Thymus (tissue), 11 donors: ENCODE measurements around the gene KCNIP4. TPM values are rescaled to one million over a fixed set of nuclear protein-coding genes. Genes with fewer than 3 reads are reported as not detected.

Source experiments
- DNase-seq, 9 donors: peaks; one replicate each; pipeline ENCODE4 v3.0.0-alpha.2; 2013; ENCODE audit warnings: low spot score in 9 of 9, low read depth in 6 of 9, missing footprints in 1 of 9
- H3K27ac ChIP-seq, 2 donors: one replicate each; pipeline ENCODE4 v1.5.1; 2013; ENCODE audit warnings: control low read depth in 1 of 2, low read depth in 1 of 2, low read length in 1 of 2, mild to moderate bottlenecking in 1 of 2, moderate library complexity in 1 of 2
- H3K27me3 ChIP-seq, 2 donors: one replicate each; pipeline ENCODE4 v1.5.1; 2013; ENCODE audit warnings: low read length in 1 of 2; ENCODE audit not compliant: control insufficient read depth in 2 of 2, insufficient read depth in 1 of 2
- H3K36me3 ChIP-seq, 2 donors: one replicate each; pipeline ENCODE4 v1.5.1; 2013; ENCODE audit warnings: low read length in 1 of 2, mild to moderate bottlenecking in 1 of 2, moderate library complexity in 1 of 2; ENCODE audit not compliant: control insufficient read depth in 2 of 2, insufficient read depth in 2 of 2
- H3K4me1 ChIP-seq, 2 donors: one replicate each; pipeline ENCODE4 v1.5.1; 2013; ENCODE audit warnings: low read length in 2 of 2; ENCODE audit not compliant: control insufficient read depth in 2 of 2, insufficient read depth in 2 of 2
- H3K4me3 ChIP-seq, 2 donors: one replicate each; pipeline ENCODE4 v1.5.1; 2013; ENCODE audit warnings: low read length in 2 of 2, control low read depth in 1 of 2, mild to moderate bottlenecking in 1 of 2
- H3K9me3 ChIP-seq, 2 donors: one replicate each; pipeline ENCODE4 v1.5.1; 2013; ENCODE audit warnings: low read length in 1 of 2, mild to moderate bottlenecking in 1 of 2; ENCODE audit not compliant: control insufficient read depth in 2 of 2, insufficient read depth in 1 of 2
- WGBS: extraction: QIAGEN DNeasy Blood & Tissue Kit; methylation state at CpG from one replicate; pipeline ENCODE4 v1.1.7; 2013; 5-methylcytosine and 5-hydroxymethylcytosine counted together
- polyA plus RNA-seq: library from polyadenylated mRNA; stranded (reverse); fragments of 200-250 nt; gene quantifications from one replicate; pipeline ENCODE4 v1.2.3, GENCODE V29; 2013
- total RNA-seq: library from RNA; stranded (reverse); fragments of 120-200 nt; gene quantifications from one replicate; pipeline ENCODE4 v1.2.4, GENCODE V29; 2013
- donor health status: healthy.

Gene KCNIP4
- total and polyA plus RNA-seq, 2 donors, result 0.07 TPM; not detected in 1

DNA sequence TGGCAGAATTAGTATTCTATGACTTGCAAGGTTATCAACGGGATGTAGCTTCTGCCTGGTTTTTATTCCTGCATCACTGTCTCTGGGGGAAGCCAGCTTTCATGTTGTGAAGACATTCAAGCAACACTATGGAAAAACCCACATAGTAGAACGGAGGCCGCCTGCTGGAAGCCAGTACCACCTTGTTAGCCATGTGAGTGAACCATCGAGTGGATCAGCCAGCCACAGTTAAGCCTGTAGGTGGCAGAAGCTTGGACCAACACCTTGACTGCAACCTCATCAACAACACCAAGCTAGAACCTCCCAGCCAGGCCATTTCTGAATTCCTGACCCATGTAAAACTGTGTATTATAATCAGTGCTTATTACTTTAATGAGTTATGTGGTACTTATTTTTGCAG, 538.2 kb downstream of the KCNIP4 start:
- Histone ChIP-seq H3K4me1 (no peaks in the 10 kb centered on the region), H3K9me3 (no peaks in the 10 kb centered on the region), H3K27me3 (no peaks in the 10 kb centered on the region), H3K4me3 (no peak overlapping the region), H3K36me3 (no peaks in the 10 kb centered on the region), H3K27ac (no peak overlapping the region)
- 87% methylated on average over 4 of the region's 4 CpGs for WGBS
- no peak for DNase-seq

DNA sequence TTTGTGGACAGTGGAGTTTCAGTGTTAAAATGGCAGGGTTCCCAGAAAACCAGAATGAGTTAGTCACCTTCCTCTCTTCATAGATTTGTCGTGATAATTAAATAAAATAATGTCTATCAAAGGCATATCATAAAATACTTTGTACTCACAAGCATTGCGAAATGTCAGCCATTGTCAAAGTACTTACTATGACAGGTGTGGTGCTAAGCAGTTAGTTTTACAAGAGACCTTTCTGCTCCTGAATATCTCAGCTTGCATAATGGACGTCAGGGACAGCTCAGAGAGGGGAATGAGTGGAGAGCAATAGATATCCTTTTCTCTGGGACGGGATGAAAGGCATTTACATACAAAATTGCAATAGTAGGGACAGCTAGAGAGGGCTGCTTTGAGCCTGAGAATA, 560.9 kb downstream of the KCNIP4 start:
- Histone ChIP-seq H3K9me3 (no peaks in the 10 kb centered on the region), H3K36me3 (no peaks in the 10 kb centered on the region), H3K4me3 (no peak overlapping the region), H3K4me1 (no peaks in the 10 kb centered on the region), H3K27ac (no peak overlapping the region), H3K27me3 (no peaks in the 10 kb centered on the region)
- 61% methylated on average over 4 of the region's 4 CpGs for WGBS
- DNase-seq, result no peak

DNA sequence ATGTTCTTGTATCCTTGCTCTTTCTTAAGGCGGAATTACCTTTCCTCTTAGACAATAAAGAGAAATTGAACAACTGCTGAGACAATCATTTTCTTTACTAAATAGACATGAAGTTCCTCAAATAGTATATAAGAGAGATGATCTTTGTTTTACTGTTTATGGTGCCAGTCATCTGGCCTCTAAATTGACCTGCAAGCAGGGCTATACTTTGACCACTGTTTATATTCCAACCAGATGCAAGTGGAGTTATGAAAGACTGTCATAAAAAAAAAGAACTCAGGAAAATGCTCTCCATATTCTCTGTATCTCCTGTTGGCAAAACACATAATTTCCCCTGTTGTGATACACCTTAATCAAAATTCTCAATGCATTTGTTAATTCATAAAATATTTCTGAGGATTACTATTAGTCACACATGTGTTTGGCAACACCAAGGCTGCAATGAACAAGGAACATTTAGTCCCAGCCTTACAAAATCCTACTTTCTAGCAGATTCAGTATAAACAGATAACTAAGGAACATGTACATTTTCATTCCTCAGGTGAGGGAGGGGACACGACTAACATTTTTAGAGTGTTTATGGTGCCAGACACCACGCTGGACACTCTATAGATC, 562.3 kb downstream of the KCNIP4 start:
- no peak overlapping the region for H3K27ac ChIP-seq
- no peak for DNase-seq
- no peak overlapping the region for H3K4me3 ChIP-seq
- H3K36me3 ChIP-seq, result no peaks in the 10 kb centered on the region
- no peaks in the 10 kb centered on the region for H3K27me3 ChIP-seq
- WGBS, result 85% methylated on average over 3 of the region's 3 CpGs
- no peaks in the 10 kb centered on the region for H3K9me3 ChIP-seq
- no peaks in the 10 kb centered on the region for H3K4me1 ChIP-seq

DNA sequence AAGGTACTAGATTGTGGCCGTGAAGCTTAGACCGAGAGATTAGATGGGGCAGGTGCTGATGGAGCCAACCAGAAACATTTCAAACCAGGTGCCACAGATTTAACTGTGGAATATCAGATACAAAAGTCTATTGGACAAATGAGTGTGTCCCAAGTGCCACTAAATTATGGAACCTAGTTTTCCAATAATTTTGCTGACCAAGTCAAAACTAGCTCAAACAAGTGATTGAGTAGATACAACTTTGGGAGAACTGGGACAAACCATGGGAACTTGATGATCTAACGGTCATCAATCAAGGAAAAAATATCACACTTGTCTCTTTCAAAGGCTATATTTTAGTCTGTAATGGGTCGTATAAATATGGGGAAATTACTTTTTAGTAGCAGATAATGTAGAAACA, 562.9 kb downstream of the KCNIP4 start:
- DNase-seq, result no peak
- Histone ChIP-seq H3K27ac (no peak overlapping the region), H3K36me3 (no peaks in the 10 kb centered on the region), H3K4me3 (no peak overlapping the region), H3K9me3 (no peaks in the 10 kb centered on the region), H3K27me3 (no peaks in the 10 kb centered on the region), H3K4me1 (no peaks in the 10 kb centered on the region)
- 93% methylated on average over 4 of the region's 4 CpGs for WGBS

DNA sequence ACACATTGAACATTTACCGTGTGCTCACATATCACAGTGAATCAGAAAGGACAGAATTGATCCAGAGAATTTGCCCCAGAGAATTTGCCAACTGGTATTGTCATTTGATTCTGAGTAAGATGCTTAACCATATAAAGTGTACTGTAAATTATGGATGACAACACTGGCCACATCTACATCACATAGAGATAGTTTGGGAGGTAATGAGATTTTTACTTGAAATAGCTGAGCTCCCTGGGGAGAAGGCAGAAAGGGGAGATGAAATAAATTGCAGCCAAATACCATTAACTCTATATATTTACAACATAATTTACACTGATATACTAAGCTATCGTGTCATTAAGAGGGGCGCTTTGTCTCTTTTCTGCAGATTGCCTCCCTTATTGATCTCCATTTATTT, 564.0 kb downstream of the KCNIP4 start:
- no peaks in the 10 kb centered on the region for H3K27me3 ChIP-seq
- H3K27ac ChIP-seq, result no peak overlapping the region
- no peaks in the 10 kb centered on the region for H3K36me3 ChIP-seq
- H3K4me1 ChIP-seq, result no peaks in the 10 kb centered on the region
- no peak for DNase-seq
- no peaks in the 10 kb centered on the region for H3K9me3 ChIP-seq
- WGBS, result 94% methylated on average over 3 of the region's 3 CpGs
- no peak overlapping the region for H3K4me3 ChIP-seq

DNA sequence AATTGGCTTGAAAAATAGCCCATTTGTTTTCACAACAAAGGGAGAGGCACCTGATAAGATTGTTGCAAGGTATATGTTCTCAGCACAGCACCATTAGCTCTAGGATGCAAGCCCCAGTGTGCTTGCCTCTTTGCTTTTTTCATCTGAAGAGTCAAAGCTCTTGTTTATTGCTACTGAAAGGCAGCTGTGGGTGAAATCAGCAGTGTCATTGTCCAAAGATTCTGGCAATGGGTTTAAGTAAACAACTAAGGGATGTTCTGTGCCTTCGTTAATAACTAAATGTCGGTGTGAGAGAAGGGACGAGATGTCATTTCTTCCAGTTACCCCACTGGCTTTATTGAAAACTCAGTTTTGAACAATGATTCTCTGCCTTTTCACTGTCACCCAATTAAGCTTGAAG, 567.7 kb downstream of the KCNIP4 start:
- Histone ChIP-seq H3K27me3 (no peaks in the 10 kb centered on the region), H3K9me3 (no peaks in the 10 kb centered on the region), H3K36me3 (no peaks in the 10 kb centered on the region), H3K27ac (no peak overlapping the region), H3K4me3 (no peak overlapping the region), H3K4me1 (no peaks in the 10 kb centered on the region)
- DNase-seq, result no peak
- WGBS, result 89% methylated on average over 3 of the region's 3 CpGs

DNA sequence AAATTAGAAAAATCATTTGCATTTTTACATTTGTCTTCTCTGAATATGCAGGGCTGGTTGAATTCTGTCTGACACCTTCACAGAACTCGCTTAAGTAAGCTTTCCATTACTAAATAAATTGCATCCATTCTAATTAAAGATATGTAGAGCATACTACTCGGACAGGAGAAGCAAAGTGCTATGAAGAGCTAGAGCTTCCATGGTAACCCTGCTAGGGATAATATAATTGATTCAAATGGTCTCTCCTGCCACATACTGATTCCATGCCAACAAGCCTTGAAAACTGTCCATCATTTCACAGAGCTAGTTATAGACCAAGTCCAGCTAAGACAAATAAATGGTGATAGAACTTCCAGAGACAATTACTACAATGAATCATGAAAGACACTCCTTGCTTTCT, 571.5 kb downstream of the KCNIP4 start:
- no peaks in the 10 kb centered on the region for H3K9me3 ChIP-seq
- no peak for DNase-seq
- no peaks in the 10 kb centered on the region for H3K27me3 ChIP-seq
- no peaks in the 10 kb centered on the region for H3K4me1 ChIP-seq
- 84% methylated on average over 2 of the region's 2 CpGs for WGBS
- H3K4me3 ChIP-seq, result no peak overlapping the region
- H3K36me3 ChIP-seq, result no peaks in the 10 kb centered on the region
- no peak overlapping the region for H3K27ac ChIP-seq

DNA sequence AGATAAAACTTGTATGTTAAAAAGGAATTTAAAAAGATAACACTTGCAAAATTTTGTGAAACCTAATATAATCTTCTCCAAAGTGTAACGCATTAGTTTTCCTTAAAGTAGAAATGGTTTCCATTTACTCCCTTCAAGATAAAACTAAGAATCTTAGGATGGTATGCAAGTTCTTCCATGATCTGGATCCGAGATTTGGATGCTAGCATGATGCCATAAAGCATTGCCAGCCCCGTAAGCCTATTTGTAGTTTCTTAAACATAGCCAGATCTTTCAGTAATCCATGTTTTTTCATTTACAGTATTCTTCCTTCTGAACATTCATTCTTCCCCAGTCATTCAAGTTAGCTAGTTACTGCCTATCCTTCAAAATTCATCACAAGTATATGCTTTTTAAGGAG, 572.4 kb downstream of the KCNIP4 start:
- Histone ChIP-seq H3K9me3 (no peaks in the 10 kb centered on the region), H3K4me1 (no peaks in the 10 kb centered on the region), H3K36me3 (no peaks in the 10 kb centered on the region), H3K27me3 (no peaks in the 10 kb centered on the region), H3K4me3 (no peak overlapping the region), H3K27ac (no peak overlapping the region)
- 84% methylated on average over 3 of the region's 3 CpGs for WGBS
- DNase-seq, result no peak

DNA sequence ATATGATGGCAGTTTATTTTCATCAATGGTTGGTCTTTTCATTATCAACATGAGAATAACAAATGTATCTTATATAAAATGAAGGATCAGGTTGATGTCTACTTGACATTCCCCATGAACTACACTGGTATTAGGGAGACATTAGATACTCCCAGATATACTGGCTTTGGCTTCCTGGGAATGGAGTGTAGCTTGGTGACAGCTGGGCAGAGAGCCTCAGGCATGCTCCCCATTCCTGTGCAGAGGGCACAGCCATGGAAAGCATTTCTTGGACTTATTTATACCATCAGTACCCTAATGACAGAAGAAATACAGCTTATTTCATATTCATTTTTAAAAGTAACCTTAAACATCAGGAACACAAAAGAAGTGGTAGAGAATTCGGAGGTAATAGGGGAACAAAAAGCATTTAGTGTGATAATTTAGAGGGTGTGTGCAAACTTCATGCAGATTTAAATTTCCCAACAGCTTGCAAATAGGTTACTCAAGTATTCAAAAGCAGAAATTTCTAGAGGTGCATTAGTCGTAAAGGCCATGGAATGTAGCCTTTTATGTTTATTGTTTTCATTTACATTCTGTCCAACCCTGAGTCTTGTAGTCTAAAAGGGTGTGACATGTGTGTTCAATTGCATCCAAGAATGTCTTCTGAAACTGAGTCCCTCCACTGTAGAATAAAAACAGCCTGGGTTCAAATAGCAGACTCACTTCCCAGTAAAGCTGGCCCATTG, 573.8 kb downstream of the KCNIP4 start:
- WGBS, result 92% methylated on average over 2 of the region's 2 CpGs
- H3K27me3 ChIP-seq, result no peaks in the 10 kb centered on the region
- no peaks in the 10 kb centered on the region for H3K36me3 ChIP-seq
- no peaks in the 10 kb centered on the region for H3K9me3 ChIP-seq
- H3K4me1 ChIP-seq, result no peaks in the 10 kb centered on the region
- H3K4me3 ChIP-seq, result no peak overlapping the region
- no peak overlapping the region for H3K27ac ChIP-seq
- DNase-seq, result no peak
